ENCODE data around the gene SAFB. TPM values are rescaled to one million over a fixed set of nuclear protein-coding genes. Genes with fewer than 3 reads are reported as not detected.
A peak's percentile ranks its signal among the peaks of the same experiment; 100 is the strongest.

Gene SAFB
- total RNA-seq, 2 donors from 2014 or later, result 119 to 124 TPM

GRCh38 chr19:5651361-5651760 lies 28.5 kb downstream of the SAFB start:
- no peak for ATAC-seq (replicated peaks)
- H3K27me3 Mint-ChIP-seq, result no peaks in the 10 kb centered on the region
- H3K4me1 Mint-ChIP-seq, result no peaks in the 10 kb centered on the region
- H3K9me3 Mint-ChIP-seq, result no peaks in the 10 kb centered on the region
- no peak overlapping the region for H3K27ac Mint-ChIP-seq
- peaks cover 96% of the 10 kb centered on the region for H3K36me3 Mint-ChIP-seq (ENCODE audit: low read depth)
- no peak overlapping the region for H3K4me3 Mint-ChIP-seq

- no peaks in the 10 kb centered on the region for H3K9me3 Mint-ChIP-seq
- no peak overlapping the region for H3K4me3 Mint-ChIP-seq
- H3K27me3 Mint-ChIP-seq, result no peaks in the 10 kb centered on the region
- ATAC-seq (replicated peaks), result no peak
- no peaks in the 10 kb centered on the region for H3K4me1 Mint-ChIP-seq
- no peak overlapping the region for H3K27ac Mint-ChIP-seq
- peaks cover 96% of the 10 kb centered on the region for H3K36me3 Mint-ChIP-seq (ENCODE audit: low read depth)
These were observed 29.4 kb downstream of the SAFB start for GRCh38 chr19:5652261-5652660.

GRCh38 chr19:5654931-5655330 lies 32.0 kb downstream of the SAFB start:
- Mint-ChIP-seq H3K27me3 (no peaks in the 10 kb centered on the region), H3K4me3 (no peak overlapping the region), H3K36me3 (ENCODE audit: low read depth) (peaks cover 100% of the 10 kb centered on the region), H3K4me1 (no peaks in the 10 kb centered on the region), H3K27ac (no peak overlapping the region), H3K9me3 (no peaks in the 10 kb centered on the region)
- no peak for ATAC-seq (replicated peaks)

GRCh38 chr19:5655412-5655811 lies 32.5 kb downstream of the SAFB start:
- H3K27me3 Mint-ChIP-seq, result no peaks in the 10 kb centered on the region
- ATAC-seq (replicated peaks), result no peak
- no peaks in the 10 kb centered on the region for H3K4me1 Mint-ChIP-seq
- no peaks in the 10 kb centered on the region for H3K9me3 Mint-ChIP-seq
- H3K36me3 Mint-ChIP-seq (ENCODE audit: low read depth), result peaks cover 100% of the 10 kb centered on the region
- H3K4me3 Mint-ChIP-seq, result no peak overlapping the region
- H3K27ac Mint-ChIP-seq, result no peak overlapping the region

GRCh38 chr19:5661483-5661882 lies 38.6 kb downstream of the SAFB start:
- H3K4me1 Mint-ChIP-seq, result peaks cover 7% of the 10 kb centered on the region
- ATAC-seq (replicated peaks), result no peak
- no peaks in the 10 kb centered on the region for H3K27me3 Mint-ChIP-seq
- no peak overlapping the region for H3K4me3 Mint-ChIP-seq
- peaks cover 100% of the 10 kb centered on the region for H3K36me3 Mint-ChIP-seq (ENCODE audit: low read depth)
- H3K9me3 Mint-ChIP-seq, result no peaks in the 10 kb centered on the region
- no peak overlapping the region for H3K27ac Mint-ChIP-seq

- H3K9me3 Mint-ChIP-seq, result no peaks in the 10 kb centered on the region
- peaks cover 7% of the 10 kb centered on the region for H3K4me1 Mint-ChIP-seq
- peaks cover 100% of the 10 kb centered on the region for H3K36me3 Mint-ChIP-seq (ENCODE audit: low read depth)
- ATAC-seq (replicated peaks), result no peak
- no peak overlapping the region for H3K4me3 Mint-ChIP-seq
- no peaks in the 10 kb centered on the region for H3K27me3 Mint-ChIP-seq
- no peak overlapping the region for H3K27ac Mint-ChIP-seq
These were observed 41.0 kb downstream of the SAFB start for GRCh38 chr19:5663904-5664303.

- H3K4me1 Mint-ChIP-seq, result peaks cover 7% of the 10 kb centered on the region
- H3K27ac Mint-ChIP-seq, result no peak overlapping the region
- ATAC-seq (replicated peaks), result no peak
- no peaks in the 10 kb centered on the region for H3K27me3 Mint-ChIP-seq
- H3K9me3 Mint-ChIP-seq, result no peaks in the 10 kb centered on the region
- no peak overlapping the region for H3K4me3 Mint-ChIP-seq
- peaks cover 100% of the 10 kb centered on the region for H3K36me3 Mint-ChIP-seq (ENCODE audit: low read depth)
These were observed 41.6 kb downstream of the SAFB start for GRCh38 chr19:5664515-5664914.

GRCh38 chr19:5665781-5666513 lies 43.1 kb downstream of the SAFB start:
- Mint-ChIP-seq H3K4me3 (no peak overlapping the region), H3K9me3 (no peaks in the 10 kb centered on the region), H3K36me3 (ENCODE audit: low read depth) (peaks cover 97% of the 10 kb centered on the region), H3K27ac (peak overlapping the region; percentile 60), H3K27me3 (no peaks in the 10 kb centered on the region), H3K4me1 (peaks cover 7% of the 10 kb centered on the region)
- peak; percentile 72 for ATAC-seq (replicated peaks)

GRCh38 chr19:5666921-5667610 lies 44.2 kb downstream of the SAFB start:
- ATAC-seq (replicated peaks), result no peak
- no peak overlapping the region for H3K27ac Mint-ChIP-seq
- peaks cover 7% of the 10 kb centered on the region for H3K4me1 Mint-ChIP-seq
- H3K4me3 Mint-ChIP-seq, result no peak overlapping the region
- peaks cover 90% of the 10 kb centered on the region for H3K36me3 Mint-ChIP-seq (ENCODE audit: low read depth)
- no peaks in the 10 kb centered on the region for H3K9me3 Mint-ChIP-seq
- no peaks in the 10 kb centered on the region for H3K27me3 Mint-ChIP-seq

GRCh38 chr19:5667751-5668271 lies 44.9 kb downstream of the SAFB start:
- Mint-ChIP-seq H3K4me1 (peaks cover 7% of the 10 kb centered on the region), H3K9me3 (no peaks in the 10 kb centered on the region), H3K4me3 (no peak overlapping the region), H3K27ac (no peak overlapping the region), H3K27me3 (no peaks in the 10 kb centered on the region), H3K36me3 (ENCODE audit: low read depth) (peaks cover 82% of the 10 kb centered on the region)
- ATAC-seq (replicated peaks), result no peak

- no peaks in the 10 kb centered on the region for H3K9me3 Mint-ChIP-seq
- peaks cover 7% of the 10 kb centered on the region for H3K4me1 Mint-ChIP-seq
- H3K27me3 Mint-ChIP-seq, result no peaks in the 10 kb centered on the region
- H3K36me3 Mint-ChIP-seq (ENCODE audit: low read depth), result peaks cover 68% of the 10 kb centered on the region
- ATAC-seq (replicated peaks), result no peak
- no peak overlapping the region for H3K4me3 Mint-ChIP-seq
- no peak overlapping the region for H3K27ac Mint-ChIP-seq
These were observed 46.3 kb downstream of the SAFB start for GRCh38 chr19:5669212-5669611.

- Mint-ChIP-seq H3K4me3 (no peak overlapping the region), H3K4me1 (no peaks in the 10 kb centered on the region), H3K27me3 (no peaks in the 10 kb centered on the region)
These were observed 48.7 kb downstream of the SAFB start for GRCh38 chr19:5671600-5671999.

GRCh38 chr19:5672708-5673459 lies 50.0 kb downstream of the SAFB start:
- Mint-ChIP-seq H3K27me3 (no peaks in the 10 kb centered on the region), H3K4me3 (no peak overlapping the region), H3K36me3 (ENCODE audit: low read depth) (peaks cover 32% of the 10 kb centered on the region), H3K4me1 (no peaks in the 10 kb centered on the region), H3K27ac (no peak overlapping the region), H3K9me3 (no peaks in the 10 kb centered on the region)
- ATAC-seq (replicated peaks), result no peak

More at GRCh38 chr19:5671600-5671999, 48.7 kb downstream of the SAFB start:
- Mint-ChIP-seq H3K36me3 (ENCODE audit: low read depth) (peaks cover 45% of the 10 kb centered on the region), H3K27ac (no peak overlapping the region), H3K9me3 (no peaks in the 10 kb centered on the region)
- no peak for ATAC-seq (replicated peaks)

- Mint-ChIP-seq H3K36me3 (ENCODE audit: low read depth) (peaks cover 23% of the 10 kb centered on the region), H3K27me3 (no peaks in the 10 kb centered on the region), H3K4me1 (no peaks in the 10 kb centered on the region), H3K4me3 (no peak overlapping the region), H3K27ac (no peak overlapping the region), H3K9me3 (no peaks in the 10 kb centered on the region)
- ATAC-seq (replicated peaks), result no peak
These were observed 50.9 kb downstream of the SAFB start for GRCh38 chr19:5673752-5674151.

Data from activated T-helper 17 cell treated with anti-CD3 and anti-CD28 coated beads, Interleukin-2, amount 50 U/mL, for 72 hours (primary cell).